ENCODE data around the gene HAPLN2.

- TF ChIP-seq CTCF (IDR thresholded peaks at IDR 0.05) (no peak), POLR2AphosphoS5 (IDR thresholded peaks at IDR 0.05) (no peak), EP300 (IDR thresholded peaks at IDR 0.05; ENCODE audit: low read depth) (no peak)
Measured at GRCh38 chr1:156574039-156574633, 45.1 kb upstream of the HAPLN2 start.

All from transverse colon (tissue), 4 donors.